ENCODE measurements around the gene CPNE2.
A peak's percentile ranks its signal among the peaks of the same experiment; 100 is the strongest.

Gene CPNE2

DNA sequence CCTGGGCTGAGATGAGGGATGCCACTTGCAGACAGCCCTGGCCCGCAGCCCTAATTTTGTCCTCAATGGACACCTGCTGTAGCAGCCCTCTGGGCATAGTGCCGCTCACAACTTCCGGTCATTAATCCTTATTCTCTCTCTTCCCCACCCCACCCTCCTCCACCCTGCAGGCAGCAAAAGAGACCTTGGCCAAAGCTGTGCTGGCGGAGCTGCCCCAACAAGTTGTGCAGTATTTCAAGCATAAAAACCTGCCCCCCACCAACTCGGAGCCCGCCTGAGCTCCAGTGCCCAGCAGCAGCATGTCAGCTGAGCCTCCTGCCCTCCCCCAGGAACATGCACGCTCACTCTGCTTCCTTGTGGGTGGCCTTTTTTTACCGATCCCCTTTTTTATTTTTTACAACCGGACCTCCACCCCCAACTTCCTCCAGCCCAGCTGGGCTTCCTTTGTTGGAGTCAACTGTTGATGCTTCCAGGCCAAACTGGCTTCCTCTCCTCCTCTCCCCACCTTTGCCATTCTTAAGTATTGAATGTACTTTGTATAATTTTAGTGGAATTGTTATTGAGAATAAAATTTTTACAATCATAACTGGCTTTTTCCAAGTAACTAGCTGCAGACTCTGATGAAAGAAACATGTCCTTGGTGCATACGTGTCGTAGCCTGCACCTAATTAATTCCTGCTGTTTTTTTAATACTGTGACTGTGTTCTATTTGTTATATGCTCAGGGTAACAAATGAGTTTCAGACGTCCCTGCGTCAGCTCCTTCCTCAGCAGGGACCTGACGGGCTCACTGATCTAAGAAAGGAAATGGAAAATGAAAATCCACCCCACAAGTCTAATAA is 55.2 kb downstream of the CPNE2 start:
- DNase-seq = peak; percentile 52

DNA sequence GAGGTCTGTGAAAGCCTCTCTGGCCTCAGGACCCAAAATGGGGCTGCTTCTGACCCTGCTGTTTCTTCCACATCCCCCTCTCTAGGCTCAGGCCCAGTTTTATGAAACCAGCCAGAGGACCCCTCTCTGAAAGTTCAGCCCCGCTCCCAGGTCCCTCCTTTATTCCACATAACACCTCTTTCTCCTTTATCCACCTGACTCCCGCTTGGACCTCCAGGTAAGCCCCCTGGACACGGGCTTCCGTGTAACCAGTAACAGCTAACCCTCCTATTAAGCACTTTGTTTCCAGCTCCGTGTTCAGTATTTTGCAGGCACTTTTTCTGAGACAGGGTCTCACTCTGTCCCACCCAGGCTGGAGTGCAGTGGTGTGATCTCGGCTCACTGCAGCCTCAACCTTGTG is 56.1 kb downstream of the CPNE2 start:
- no peak for DNase-seq

DNA sequence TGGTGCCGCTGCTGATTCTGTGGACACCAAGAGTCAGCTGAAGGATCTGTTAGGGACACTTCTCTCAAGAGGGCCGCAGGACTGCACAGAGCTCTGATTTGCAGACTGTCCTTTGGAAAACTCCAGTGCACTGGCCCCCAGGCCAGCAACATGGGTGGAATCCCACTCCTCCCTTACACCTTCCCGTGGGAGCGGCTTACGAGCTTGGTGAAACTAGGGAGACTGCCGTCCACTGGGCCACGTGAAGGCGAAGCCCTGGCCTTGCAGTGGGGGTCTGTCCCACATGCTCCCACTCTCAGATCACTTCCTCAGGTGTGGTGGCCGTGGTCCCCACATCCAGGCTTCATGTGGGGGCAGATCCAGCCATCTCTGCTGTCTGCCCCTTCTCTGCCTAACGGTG is 57.0 kb downstream of the CPNE2 start:
- no peak for DNase-seq

DNA sequence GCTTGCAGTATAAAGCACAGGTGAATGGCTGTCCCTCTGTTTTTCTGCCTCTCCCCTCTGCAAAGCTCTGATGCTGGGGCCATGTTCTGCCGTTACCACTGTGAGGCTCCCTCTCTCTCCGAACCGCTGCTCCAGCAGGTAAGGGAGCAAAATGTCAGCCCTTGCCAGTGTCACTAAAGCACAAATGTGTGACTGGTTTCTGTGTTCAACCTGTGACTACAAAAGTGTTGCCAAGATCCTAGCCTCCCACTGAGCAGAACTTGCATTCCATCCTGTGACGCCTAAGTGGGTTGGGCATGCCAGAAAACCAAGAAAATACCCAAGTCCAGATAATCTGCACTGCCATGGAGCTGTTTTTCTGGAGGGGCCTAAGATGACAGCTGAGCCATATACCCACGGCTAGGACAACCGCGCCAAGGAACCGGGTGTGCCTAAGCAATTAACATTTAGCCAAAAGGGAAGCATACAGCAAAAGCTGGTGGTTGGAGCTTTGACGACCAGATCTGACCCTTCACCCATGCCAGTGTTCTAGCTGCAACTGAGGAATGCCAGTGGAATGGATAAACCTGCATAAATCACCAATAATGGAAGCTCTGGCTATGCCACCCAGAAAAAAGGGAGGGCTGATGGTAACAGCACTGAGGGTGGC is 58.4 kb downstream of the CPNE2 start:
- no peak for DNase-seq

DNA sequence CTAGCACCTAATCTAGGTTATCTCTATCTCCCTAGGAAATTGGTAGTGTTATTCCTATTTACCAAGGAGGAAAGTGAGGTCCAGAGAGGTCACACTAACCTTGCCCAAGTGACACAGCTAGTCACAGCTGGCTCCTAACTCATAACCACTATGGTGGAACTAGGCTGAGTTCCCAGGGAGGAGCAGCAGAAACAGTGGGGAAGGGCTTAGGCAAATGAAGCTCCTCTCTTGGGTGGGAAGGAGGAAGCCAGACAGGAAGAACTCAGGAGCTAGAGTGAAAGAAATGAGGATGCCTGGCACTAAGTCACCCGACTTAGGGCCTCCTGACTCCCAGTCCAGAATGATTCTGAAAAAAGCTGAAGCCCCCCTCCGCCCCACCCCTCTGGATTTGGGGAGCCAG is 59.0 kb downstream of the CPNE2 start:
- no peak for DNase-seq

DNA sequence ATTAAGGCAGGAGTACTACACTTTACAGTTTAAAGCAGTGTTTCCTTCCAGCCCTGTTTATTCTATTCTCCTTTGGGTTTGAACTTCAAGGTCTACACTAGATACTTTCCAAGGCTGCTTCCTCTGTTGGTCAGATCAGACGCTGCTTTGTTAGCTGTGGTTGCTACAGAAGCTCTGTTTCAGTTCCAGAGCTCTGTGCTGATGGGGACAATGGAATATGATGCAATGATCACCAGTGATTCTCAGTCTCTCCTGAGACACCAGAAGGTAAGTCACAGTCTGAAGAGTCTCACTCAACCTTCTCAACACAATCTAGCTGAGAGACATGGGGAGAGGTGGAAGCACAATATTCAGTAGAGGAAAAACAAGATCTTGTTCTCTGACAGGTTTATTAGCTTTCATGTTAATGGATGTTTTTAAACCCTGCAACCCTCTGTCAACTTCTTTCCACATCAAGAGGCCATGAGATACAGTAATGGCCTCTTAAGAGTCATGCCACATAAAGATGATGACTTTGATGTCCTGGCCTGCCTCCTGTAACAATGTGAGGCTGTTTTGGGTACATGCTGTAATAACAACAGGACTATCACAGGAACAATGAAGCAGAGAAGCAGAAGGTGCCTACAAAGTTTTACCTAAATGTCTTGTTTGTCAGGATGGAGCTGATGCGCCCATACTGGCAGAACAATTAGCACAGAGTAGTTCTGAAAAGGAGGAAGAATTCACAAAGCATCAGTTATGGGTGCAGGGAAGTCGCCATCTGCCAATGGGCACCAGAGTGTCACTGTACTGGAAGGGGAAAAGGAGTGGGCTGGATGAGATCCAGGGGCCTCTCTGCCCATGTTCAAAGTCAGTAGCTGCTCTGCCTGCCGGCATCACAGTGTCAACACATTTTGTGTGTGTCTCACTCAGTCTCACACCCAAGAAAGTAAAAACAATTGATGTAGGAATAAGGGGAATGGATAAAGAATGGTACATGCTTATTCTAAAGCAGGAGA is 60.0 kb downstream of the CPNE2 start:
- DNase-seq = no peak

DNA sequence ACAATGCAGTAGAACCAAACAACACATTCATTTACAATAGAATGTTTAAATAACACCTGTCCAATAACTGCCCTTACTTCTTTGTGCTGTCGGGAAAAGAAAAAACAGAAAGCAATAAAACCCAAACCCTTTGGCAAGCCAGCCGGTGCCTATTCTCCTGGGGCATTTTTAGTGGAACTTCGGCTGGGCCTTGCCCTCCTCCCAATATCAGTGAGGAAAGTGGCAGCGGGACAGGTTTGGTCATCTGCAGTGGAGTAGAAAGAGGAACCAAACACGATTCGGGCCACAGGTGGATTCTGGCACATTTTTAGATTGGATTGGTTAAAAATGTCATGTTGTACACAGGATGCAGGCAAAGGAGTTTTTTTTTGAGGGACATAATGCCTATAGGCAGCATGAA is 61.5 kb downstream of the CPNE2 start:
- no peak for DNase-seq

DNA sequence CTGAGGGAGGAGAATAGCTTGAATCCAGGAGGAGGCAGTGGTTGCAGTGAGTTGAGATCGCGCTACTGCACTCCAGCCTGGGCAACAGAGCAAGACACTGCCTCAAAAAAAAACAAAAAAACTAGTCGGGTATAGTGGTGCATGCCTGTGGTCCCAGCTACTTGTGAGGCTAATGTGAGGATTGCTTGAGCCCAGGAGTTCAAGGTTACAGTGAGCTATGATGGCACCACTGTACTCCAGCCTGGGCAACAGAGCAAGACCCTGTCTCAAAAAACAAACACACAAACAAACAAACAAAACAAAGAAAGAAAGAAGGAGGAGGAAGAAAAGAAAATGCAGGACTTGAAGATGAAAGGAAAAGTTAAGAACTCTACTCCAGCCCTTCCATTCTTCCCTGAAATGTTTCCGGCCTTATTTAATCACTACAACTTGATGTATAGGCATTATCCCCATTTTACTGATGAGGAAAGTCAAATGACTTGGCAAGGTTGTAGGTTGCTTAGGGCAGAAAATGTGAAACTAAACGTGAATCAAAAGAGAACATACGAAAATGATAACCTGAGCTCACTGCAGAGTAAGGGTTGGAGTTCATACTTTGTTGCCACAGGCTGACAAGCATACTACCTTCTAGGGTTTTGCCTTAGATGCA is 63.4 kb downstream of the CPNE2 start:
- DNase-seq = no peak

DNA sequence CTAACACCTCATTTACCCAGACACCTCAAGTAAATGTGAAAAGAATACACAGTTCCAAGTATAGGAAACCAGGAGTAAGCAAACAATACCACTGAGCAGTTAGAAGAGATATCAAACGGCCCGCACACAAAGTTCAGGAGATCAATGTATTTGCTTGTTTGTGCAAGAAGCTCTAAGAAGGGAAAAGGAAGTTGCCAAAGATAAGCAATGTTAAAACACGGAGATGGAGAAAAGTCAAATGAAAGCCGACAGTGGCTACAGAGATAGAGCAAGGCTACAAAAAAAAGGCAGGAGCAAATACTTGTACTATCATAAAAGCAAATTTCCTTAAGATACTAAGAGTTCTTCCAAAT is 63.9 kb downstream of the CPNE2 start:
- DNase-seq = no peak

DNA sequence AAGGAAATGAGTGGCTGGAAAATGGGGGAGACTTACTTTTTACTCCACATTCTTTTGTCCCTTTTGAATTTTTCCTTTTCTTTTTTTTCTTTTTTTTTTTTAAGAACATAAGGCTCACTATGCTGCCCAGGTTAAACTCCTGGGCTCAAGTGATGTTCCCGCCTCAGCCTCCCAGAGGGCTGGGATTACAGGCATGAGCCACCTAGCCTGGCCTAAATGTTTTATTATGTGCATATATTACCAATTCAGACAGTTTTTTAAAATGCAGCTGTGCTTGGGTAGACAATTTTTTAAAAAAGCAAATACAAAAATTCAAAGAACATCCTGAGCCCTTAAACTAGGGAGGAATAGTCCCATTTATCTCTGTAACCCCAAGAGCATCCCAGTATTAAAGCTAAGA is 65.2 kb downstream of the CPNE2 start:
- no peak for DNase-seq

DNA sequence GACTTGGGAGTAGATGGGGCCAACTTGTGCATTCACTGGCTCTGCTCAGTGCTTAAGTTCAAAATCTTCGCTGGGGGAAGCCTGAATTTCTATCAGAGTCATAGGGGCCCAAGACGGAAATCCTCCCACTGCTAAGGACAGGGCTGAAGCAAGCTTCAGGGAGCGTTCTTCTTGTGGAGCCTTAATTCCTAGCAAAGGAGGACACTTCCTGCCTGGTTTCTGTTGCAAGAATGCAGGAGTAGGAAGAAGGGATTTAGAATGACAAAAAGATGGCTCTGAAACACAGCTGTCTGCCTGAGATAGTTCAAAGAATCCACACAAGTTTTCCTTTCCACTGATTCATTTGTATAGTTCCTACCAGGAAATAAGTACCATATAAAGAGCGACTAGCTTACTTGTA is 67.1 kb downstream of the CPNE2 start:
- DNase-seq = no peak

DNA sequence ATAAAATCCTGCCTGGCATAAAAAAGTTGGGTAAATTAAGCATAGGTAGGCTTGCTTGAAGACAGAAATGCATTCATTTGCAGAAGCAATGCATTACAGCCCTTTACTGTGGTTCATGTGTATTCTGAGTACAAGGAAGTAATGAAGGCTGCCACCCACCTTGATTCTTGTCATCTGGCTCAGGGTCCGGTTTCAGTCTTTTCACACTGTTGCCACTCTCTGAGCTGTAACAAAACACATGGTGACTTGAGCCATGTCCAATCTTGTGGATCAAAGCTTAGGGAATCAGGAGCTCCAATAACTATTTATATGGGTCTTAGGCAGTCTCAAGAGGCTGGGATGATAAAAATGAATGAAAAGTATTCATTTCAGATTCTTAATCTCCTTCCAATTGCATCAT is 71.5 kb downstream of the CPNE2 start:
- DNase-seq = no peak

DNA sequence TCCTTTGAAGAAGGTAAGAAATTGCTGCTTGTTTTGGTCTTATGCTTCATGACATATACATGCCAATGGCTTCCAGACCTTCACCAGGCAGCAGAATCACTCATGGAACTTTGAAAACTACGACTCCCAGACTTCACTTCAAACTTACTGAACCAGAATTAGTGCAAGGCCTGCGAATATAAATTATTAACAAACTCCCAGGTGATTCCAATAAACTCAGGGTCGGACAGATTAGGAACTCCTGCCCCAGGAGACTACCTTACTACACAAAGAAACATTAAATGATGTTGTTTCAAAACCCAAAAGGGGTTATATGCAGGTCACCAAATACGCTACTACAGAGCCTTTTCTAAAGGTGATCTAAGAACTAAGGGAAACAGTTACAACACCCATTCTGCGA is 73.1 kb downstream of the CPNE2 start:
- DNase-seq = no peak

DNA sequence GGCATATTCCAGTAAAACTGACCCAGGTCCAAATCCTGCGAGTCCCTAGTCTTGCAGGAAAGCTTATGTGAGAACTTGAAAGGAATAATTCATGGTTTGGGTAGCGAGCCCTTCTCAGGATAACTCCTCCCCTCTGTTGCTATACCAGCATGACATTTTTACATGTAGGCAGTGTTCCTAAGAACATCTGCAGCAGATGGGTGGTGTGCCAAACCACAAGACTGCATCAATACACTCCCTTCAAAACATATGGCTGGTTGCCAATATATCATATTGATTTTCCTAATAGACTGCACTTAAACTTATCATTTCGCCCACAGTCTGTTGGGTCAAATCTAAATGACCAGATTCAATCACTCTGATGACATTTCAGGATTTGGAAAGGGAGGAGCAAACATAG is 73.6 kb downstream of the CPNE2 start:
- DNase-seq = no peak

DNA sequence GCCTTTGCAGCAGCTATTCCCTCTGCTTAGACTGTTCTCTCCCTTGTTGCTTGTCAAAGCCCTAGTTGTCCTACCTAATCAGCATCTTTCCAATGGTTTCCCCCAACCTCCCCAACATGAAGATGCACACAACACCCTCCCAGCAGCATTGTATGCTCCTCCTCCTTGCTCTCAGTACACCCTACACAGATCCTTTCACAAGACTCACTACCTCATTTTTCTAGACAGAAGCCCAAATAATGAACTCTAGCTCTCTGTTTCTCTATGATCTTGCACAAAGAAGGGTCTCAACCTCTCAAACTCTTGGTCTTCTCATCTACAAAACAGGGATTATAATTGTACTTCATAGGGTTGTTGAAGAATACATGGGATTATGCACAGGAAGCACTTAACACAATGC is 74.1 kb downstream of the CPNE2 start:
- no peak for DNase-seq

DNA sequence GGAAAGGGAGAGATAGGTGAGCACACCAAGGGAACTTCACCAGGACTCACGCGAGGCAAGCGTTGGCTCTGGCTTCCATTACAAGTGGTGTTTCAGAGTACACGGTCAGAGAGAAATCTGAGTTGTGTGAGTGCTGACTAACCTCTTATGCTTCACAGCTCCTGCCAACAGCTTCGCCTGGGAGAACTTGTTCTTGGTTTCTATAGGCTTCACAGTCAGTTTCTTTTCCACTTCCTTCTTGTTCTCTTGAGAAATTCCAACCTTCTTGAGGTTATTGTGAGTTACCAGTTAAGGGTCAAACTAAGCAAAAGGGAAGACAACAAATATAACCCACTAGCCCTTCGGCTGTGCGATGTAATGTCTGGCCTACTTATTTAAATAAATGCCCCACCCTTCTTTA is 74.6 kb downstream of the CPNE2 start:
- DNase-seq = no peak

DNA sequence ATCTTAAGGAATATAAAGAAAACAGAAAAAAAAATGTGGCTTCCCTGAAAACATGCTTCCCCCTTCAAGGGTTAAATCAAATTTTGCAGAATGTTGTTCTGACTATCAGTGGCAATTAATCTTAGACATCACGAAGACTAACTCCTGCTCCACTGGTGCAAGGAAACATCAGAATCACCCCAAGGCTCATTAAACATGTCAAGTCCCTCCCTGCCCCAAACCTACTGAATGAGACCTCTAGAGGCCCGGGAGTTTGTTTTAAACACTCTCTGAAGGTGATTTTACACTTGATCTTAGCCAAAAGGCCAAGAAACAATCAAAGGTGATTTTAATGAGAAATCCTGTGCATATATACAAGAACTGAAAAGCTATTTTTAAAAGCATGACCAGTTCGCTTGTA is 75.2 kb downstream of the CPNE2 start:
- no peak for DNase-seq

DNA sequence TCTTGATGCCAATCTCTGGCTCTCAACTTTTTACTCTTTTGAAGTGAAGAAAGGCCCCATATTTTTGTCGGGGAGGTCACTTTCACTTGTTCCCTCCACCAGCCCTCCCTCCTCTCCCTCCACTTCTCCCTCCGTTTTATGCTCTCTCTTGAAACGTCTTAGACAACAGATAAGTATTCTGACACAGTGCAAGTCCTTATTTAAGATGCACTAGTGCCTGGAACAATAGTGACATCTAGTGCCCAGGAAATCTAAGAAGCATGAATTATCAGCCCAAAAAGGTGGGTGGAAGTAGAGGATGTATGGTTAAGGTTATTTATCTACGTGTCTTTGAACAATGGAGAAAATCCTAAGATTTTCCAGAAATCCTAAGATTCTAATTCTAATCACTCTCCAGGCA is 75.6 kb downstream of the CPNE2 start:
- no peak for DNase-seq

DNA sequence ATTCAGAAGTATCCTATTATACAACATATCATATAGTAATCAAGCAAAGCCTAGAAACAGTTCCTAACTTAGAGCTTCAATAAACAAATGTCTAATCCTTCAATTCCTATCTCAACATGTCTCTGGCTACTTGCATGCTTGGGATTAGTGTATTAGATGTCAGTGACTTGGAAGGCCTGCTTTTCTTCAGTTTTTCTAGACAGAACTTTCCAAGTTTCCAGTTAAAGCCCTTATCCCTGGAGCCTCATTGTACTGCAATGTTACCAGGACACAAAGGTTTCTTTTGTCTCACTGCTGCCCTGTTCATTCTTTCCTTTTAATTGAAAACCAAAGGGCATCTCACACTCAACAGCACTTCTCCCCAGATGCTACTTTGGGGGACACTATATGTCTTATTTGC is 76.9 kb downstream of the CPNE2 start:
- no peak for DNase-seq

DNA sequence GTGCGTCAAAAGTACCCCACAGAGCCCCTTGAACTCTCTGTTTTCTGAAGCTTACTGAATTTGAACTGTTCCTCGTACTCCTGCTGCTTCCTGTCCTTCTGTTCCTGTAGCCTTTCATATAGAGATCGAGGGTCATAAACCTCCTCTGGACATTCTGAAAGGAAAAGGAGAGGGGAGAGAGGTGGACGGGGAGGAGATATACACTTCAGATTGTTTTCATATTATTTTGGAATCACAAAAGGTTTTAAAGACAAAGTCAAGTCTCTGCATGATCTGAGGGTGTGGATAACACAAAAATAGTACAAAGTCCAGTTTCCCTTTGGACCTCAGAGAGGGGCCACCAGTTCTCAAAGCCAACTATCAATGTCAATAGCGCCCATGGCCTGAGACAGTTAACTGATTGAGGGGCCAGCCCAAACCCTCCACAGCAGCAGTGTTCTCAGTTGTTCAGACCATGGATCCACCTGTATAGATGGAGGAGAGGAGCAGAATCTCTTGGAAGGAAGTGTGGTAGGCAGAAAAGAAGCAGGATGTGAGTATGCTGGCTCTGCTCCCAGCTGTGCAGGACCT is 80.4 kb downstream of the CPNE2 start:
- no peak for DNase-seq

DNA sequence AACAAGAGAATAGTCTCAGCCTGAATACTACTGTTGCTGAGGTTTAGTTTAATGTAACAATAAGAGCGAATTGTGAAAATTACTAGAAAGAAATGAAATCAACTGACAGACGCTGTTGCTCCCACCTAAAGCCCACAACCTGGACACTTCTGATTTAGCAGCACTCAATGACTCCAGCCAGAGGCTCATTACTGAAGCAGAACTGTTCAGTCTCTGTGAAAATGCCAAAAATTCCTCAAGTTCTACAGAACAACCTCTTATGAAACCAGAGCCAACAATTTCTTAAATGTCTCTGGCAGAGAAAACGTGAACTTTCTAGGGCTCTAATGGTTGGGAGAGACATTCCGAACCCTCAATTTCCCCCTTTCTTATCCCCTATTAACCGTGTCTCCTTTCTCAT is 83.5 kb downstream of the CPNE2 start:
- DNase-seq = no peak

DNA sequence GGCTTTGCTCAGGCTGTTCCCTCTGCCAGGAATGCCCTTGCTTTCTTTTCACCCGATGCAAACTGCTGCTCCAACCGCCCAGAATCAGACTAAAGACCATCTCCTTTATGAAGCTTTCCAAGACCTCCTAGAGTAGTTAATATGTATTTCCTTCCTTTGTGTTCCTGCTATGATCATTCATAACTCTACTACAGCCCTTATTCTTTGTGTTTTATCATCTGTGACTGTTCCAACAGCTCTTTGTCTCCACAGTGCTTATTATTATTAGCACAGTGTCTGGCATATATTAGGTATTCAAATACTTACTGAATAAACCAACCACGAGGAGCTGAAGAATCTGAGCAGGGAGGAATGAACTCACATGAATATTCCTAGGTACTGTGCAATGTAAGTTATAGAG is 85.8 kb downstream of the CPNE2 start:
- no peak for DNase-seq

DNA sequence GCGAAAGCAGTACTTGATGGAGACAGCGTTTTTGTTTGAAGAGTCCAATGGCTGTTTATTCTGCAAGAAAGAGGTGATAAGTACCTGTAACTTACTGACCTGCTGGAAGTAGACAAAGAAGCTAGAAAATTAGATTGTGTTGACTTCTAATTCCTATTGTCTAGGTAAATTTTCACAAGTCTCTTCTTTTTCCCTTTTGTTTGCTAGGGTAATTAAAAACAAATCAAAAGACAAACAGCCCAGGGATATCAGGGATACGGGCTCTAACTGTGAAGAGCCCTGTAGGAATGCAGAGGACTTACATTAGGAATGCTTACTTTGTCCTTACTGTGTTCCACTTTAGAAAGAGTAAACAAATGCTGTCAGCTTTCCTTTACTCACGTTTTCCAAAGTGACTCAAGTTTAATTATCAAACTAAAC is 86.4 kb downstream of the CPNE2 start:
- no peak for DNase-seq
